GM18858 (cell line): Measurements from ENCODE around the gene DDX27.

Source experiments
- ATAC-seq: cut with Tn5 transposase; IDR thresholded peaks from one replicate; pipeline ENCODE4 v1.9.1; 2021; ENCODE audit not compliant: unreplicated experiment

Gene DDX27

DNA sequence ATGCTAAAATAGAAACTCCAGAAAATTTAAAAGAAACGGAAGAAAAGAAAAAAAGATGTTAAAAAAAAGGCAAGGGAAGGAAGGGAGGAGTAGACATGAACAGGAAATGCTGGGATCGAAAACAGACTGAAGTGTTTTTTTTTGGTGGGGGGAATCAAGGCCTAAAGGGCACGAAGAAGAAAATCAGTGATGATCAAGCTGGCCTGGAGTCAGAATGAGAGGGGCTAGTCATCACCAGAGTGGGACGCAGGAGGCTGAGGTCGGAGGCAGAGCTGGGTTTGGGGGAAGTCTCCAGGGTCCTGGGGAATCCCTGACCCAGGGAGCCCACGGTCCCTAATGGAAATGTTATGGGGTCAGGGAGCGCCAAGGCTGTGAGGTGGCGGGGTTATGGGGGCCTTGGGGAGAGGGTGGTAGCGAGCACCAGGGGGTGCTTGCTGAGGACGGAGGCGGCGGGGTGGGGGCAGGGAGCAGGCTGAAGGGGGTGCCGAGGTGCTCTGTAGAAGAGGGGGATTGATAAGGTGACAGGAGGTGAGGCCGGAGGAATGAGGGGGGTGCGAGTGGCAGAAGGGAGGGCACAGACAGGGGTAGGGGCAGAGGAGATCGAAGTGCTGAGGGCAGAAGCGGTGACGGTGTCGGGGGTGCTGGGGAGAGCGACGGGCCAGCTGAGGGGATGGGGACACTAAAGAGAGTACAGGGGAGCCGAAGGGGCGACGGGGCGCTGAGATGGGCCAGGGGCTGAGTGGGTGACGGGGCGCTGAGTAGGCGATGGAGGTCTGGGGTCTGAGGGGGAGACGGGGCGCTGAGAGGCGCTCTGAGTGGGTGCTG lies 58.0 kb downstream of the DDX27 start:
- no peak for ATAC-seq

DNA sequence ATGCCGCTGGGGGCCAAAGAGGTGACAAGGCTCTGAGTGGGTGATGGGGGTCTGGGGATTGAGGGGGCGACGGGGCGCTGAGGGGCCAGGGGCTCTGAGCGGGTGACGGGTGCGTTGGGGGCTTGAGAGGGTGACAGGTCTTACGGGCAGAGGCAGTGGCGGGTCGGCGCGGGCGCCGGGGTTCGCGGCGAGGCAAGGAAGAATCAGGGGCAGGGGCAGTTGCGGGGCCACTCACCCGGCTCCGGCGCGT lies 58.5 kb downstream of the DDX27 start:
- no peak for ATAC-seq

DNA sequence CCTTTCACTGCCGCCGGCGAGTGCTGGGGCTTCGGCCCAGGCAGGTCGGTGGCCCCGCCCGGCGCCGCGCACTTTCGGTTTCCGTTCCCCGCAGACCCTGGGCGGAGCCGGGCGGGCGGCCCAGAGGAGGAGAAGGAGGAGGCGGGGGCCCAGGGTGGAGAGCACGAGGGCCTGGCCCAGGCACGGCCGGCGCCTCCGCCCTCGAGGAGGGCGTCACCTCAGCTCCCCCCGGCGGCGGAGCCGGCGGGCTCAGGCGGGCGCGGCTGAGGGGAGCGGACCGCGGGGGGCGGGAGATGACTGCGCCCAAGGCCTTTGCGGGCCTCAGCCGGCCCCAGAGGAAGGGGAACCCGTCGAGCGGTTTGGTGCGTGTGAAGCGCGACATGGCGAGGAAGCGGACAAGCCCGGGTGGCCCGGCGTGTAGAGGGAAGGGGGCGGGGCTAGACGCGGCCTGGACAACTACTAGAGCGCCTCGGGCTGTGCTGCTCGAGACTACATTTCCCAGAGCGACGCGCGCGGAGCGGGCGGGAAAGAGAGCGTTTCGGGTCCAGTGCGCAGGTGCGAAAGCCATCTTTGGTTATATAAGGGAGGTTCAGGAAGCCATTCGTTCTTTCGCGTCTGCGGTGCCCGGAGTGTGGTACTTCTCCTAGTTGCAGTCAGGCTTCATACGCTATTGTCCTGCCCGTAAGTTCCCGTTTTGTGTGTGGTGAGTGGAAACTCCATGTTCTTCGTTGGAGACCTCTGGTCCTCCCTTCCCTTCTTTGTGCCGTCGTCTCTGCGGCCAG lies 59.0 kb downstream of the DDX27 start, which contains the start of gene ZNFX1:
Gene ZNFX1, minus strand, starts transcription at position 22 of the 782 bp plus-strand sequence. CDS start 2,218 bp downstream, outside the sequence.
- ATAC-seq: peak; percentile 62

DNA sequence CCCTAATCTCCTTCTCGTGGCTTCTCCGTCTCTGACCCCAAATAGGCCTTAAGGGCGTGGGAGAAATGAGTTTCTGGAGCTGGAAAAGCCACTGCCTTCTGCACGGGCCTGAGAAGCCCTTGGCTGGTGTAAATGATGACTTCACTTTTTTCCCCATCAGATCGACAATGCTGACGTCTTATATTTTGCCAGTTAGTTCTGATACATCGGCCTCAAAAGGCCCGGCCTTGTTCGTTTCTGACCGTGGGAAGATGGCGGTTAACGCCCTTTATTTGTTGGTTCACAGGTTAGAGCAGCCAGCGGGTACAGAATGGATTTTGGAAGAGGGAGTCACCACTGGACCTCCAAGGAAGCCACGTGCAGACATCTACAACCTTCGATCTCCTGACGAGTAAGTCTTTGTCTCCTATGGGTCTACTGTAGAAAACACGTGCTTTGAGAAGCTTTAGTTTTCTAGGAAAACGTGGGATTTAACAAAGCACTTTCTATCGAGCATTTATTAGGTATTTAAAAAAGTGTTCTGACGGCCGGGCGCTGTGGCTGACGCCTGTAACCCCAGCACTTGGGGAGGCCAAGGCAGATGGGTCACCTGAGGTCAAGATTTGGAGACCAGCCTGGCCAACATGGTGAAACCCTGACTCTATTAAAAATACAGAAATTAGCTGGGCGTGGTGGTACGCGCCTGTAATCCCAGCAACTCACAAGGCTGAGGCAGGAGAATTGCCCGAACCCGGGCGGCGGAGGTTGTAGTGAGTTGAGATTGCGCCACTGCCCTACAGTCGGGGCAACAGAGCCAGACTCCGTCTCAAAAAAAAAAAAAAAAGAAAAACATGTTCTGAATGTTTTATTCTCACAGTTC lies 59.8 kb downstream of the DDX27 start:
- ATAC-seq: no peak

DNA sequence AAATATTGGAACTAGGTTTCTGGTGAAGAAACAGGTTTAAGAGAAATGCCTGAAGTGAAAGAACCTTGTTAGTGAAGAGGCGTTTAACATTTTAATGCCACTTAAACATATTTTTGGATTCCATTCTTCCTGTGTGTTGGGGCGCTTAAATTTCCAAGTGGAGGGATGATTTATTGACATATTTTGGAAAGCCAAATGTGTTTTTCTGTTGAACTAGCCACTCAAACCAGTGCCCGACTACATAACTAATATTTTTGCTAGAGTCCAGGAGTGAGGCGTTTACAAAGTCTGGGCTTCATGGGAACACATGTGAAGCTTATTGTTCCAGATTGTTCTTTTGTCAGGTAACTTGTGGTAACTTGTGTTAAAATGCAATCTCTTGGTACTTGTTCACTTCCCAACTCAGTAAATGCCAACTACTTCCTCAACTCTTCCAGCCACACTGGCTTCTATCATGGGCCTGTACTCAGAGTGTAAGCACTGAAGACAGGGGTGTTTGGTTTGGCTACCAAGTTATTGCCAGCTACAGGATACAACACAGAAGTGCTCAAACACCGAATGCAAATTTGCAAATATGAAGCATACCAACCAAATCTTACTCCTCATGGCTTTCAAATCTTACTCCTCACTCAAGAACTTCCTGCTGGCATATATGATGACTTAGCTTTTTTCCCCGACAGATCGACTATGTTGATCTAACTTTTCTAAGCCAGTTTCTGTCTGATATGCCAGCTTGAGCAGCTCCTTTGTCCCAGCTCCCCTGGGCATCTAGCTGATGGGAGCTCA lies 60.7 kb downstream of the DDX27 start:
- ATAC-seq: no peak

DNA sequence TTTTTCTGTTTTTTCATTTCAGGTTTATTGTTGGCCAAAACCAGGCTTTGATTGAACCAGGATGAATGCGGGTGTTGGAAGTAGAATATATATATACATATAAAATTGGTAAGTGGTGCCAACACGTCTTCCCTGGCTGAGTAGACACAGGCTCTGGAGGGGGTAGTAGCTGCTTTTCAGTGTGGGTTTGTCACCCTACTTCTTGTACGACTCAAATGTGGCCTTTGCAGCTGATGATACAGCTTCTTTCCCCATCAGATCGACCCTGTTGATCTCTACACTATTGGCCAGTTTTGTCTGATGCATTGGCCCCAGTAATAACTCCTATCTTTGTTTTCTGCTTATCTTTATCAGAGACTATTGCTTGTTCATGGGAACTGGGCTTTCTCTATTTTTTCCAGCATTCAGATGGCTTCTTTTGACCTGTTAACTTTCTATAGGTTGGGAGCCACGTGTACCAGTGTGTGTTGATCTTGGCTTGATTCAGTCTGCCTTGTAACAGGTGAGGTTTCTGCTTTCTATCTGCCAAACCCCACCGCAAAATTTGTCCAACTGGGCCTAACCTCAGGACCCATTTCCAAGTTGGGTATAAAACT lies 61.3 kb downstream of the DDX27 start:
- no peak for ATAC-seq

DNA sequence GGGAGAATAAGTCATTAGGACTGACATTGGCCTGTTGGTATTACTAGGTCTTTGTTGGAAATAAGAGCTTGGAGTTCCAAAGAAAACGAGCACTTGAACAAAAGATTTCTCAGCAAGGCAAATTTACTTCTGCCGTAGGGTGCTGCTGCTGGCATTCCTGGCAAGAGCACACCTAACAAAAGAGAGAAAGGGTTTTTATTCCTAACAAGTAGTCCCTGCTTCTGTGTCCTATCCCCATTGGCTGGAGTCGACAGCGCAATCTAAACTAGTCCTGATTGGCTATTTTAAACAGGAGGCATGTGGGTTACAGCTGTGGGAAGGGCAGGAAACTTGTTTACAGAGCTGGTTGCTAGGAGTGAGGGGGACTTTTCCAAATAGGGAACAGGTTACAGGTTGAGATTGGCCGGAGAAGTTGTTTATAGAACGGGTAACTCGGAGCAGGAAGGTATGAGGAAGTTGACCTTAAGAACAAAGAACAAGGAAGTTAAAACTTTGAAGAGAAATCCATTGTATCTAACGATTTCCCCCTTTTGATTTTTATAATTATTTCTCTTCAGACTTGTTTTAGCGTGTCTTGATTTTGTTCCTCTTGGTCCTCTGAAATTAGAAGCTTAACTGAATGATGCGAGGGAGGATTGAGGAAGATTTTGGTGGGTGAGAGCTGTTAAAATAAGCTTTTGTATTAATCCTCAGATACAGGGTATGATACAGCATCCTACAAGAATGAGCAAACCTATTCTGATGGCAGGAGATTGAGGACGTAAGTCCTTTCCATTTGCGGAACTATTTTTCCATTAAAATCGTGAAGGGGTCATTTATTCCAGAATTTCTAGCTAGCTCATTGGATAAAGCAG lies 62.1 kb downstream of the DDX27 start:
- ATAC-seq: no peak

DNA sequence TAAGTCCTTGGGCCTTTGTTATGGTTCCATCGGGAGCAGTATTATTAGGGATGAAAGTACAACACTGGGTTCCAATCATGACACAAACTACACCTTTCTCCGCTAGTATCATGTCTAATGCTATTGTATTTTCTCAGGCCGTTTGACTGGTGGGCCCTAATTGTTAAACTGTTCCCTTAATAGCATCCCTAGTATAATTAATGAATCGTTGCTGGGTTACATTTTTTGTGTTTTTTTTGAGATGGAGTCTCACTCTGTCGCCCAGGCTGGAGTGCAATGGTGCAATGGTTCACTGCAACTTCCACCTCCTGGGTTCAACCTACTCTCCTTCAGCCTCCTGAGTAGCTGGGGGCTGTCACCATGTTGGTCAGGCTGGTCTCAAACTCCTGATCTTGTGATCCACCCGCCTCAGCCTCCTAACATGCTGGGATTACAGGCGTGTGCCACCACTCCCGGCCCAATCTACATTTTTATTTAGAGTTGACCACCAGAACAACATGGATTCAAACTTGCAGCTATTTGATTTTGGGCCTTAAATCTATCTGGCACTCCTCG lies 62.8 kb downstream of the DDX27 start:
- no peak for ATAC-seq

DNA sequence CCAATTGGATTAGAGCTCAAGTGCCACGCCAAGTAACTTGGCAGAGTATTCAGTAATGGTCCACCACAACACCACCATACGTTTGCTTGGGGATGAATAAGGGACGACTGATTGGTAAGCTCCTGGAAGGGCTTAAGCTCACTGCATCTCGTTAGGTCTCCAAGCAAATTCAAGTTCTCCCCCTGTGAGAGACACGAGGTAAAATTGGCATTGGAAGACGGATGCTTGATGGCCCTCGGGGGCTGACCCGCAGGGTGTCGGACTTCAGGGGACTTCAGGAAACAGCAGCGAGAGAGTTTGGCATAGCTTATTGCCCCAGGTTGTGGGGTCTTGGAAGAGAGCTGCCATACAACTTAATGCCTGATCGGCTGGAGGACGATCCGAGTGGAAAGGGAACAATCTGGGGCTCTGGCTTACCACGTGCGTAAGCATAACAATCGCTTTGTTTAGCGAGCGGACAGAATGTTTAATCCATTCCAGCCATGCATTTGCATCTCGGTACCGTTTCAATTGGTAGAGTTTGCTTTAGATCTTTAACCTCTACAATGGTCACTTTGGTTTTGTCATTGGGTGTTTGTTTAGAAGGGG lies 63.5 kb downstream of the DDX27 start:
- ATAC-seq: no peak

DNA sequence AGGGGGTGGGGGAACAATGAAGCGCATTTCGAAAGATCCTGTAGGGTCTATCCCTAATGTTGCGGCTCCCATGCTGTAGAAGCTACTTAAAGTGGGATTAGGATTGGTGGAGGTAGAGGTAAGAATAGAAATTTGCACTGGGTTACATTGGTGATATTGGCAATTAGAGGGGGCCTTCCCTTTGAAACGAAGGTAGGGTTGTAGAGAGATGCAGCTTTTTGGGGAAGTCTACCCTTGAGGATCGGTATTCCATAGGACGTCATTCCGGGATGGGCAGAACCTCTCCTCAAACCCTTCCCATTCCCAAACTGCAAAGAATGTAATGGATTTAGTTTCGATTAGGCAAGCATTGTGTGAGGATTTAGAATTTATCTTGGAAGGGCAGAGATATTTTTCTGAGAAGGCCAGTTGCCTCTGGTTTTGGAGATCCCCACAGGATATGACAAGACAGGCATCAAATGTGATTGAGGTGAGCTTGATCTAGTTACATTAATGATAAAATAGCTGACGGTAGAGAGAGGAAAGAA lies 64.0 kb downstream of the DDX27 start:
- ATAC-seq: no peak

DNA sequence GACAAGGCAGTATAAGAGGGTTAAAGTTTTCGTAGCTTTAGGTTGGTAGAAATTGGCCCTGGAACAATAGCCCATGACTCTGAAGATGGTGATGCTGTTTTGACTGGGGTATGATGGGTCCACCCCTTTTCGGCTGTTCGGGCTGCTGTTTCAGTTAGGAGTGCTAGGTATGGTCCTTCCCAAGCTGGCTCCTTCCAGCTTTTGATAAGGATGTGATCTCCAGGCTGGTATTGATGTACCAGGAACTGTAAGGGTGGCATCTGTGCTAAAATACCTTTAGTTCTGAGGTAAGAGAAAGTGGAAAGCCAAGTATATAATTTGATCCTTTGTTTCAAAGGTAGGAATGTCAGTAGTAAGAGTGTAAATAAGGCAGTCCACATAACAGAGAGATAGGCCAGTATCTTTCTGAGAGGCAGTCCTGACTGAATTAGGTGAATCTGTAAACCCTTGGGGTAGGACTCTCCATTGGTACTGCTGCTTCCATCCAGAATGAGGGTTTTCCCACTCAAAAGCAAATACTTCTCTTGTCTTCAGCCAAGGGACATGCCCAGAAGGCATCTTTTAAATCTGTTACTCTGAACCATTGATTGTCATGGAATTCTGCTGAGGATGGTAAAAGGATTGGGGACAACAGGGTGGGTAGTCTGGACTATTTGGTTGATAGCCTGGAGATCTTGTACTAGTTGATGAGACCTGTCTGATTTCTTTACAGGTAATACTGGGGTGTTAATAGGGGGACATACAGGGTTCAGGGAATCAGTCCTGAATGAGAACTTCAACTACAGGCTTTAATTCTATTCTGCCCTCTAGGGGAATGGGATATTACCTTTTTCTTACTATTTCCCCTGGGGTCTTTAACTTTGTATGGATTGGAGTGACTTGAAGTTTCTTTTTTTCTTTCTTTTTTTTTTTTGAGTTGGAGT lies 64.7 kb downstream of the DDX27 start:
- ATAC-seq: no peak

DNA sequence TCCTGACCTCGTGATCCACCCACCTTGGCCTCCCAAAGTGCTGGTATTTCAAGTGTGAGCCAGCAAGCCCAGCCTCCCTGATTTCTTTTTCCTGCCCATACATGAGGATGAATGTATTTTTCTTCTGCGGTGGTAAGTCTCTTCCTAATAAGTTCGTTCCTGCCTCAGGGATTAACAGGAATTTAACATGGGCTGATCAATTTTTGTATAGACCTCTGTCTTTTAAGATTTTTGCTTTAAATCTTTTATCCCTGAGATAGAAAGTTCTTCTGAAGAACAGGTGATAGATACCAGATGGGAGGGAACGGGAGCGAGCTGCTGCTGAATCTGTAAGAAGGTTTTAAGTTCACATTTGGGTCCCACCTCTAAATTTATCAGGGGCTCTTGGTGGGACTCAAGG lies 65.6 kb downstream of the DDX27 start:
- no peak for ATAC-seq

DNA sequence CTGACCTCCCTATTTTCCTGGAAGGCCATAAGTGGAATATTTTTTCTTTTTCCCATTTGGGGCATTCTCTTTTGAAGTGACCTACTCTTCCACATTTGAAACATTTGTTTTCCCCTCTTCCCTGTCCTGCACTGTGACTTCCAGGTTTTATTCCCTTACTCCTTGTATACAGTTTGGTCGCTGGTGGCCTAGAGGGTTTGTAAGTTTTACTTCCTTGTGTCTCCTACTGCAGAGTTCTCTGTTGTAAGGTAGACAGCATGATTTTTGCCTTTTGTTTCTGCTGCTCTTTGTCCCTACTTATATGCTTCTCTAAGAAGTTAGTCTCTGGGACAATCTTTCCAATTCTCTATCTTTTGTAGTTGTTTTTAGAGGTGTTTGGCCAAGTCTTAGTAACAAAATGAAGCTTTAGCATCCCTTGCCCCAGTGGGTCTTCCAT lies 66.0 kb downstream of the DDX27 start:
- no peak for ATAC-seq

DNA sequence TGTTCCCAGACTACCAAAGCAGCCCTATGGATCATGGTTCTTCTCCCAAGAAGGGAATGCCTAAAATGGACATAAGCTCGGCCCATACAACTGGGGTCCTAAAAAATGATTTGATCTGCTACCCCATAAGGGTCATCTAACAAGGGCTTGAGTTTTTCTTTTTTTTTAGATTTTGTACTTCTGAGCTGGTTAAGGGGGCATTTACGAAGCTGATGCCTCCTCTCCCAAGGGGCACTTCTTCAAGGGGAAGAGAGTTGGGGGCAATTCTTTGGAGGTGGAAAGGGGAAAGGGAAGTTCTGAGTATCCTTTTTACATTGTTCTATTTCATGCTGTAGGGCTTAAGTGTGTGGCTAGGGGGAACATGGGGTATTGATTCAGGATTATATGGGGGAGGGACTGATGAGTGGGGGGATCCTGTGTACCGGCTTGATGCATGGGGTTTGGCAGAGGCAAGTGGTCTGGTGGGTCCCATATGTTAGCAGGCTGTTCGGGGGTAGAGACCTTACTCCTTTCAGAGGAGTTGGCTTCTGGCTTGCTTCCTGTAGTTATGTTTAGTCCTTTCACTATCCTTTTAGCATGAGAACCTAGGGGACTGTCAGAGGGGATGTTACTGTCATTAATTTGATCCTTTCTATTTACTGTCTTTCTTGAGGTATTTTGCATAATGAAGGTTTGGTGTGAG lies 66.7 kb downstream of the DDX27 start:
- no peak for ATAC-seq

DNA sequence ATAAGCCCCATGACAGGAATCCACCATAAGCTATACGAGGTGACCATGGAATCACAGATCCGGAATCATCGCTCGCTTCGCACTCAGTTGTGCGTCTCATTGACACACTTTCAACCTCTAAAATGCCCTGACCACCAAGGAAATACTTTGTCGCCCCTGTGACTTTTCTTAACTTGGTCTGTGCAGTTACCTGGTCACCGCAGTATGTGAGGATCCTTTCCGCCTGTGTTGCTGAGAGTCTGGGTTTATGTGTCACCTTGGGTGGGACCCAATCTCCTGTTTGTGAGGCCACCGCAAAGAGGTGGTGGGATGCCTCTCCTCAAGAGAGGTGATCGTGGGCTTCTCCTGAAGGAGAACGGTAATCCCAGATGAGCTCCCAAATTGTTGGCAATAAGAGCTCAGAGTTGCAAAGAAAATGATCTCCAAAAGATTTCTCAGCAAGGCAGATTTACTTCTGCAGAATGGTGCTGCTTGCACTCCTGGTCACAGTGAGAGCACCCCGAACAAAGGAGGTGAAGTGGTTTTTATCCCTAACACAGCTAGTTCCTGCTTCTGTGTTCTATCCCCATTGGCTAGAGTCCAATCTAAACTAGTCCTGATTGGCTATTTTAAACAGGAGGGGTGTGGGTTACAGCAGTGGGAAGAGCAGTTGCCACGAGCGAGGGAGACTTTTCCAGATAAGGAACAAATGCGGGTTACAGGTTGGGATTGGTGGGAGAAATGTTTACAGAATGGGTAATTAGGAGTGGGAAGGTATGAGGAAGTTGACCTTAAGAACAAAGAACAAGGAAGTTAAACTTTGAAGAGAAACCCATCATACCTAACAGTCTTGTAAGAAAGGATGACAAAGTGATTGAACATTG lies 67.7 kb downstream of the DDX27 start:
- no peak for ATAC-seq
